BJ (cell line): ENCODE data around the gene FAM200A. TPM values are rescaled to one million over a fixed set of nuclear protein-coding genes. Genes with fewer than 3 reads are reported as not detected.
"Not testable (repeated sequence)": the region's sequence is repeated elsewhere in the genome, so short reads cannot be mapped to it uniquely, and the experiment has no call there.

ENCODE experiments used
- CTCF ChIA-PET: fragments of 350-600 bp; formaldehyde crosslinking; extraction: SDS; loops from one replicate; lab custom pipeline; 2021; ENCODE audit warnings: antibody characterized with exemption, inconsistent platforms; lab: Yijun Ruan, JAX
- POLR2A ChIA-PET: fragments of 300-600 bp; sonication (Branson Sonifier 250); formaldehyde crosslinking; extraction: SDS; loops from one replicate; lab custom pipeline; 2021; ENCODE audit warnings: antibody characterized with exemption; lab: Charles Lee
- DNase-seq: peaks from one replicate; pipeline ENCODE4 v3.0.0-alpha.2; 2011; ENCODE audit warnings: low read depth
- H3K27me3 ChIP-seq: 2 replicates; pipeline ENCODE4 v1.6.0; 2011; ENCODE audit warnings: low read length; ENCODE audit not compliant: control insufficient read depth, insufficient read depth
- H3K36me3 ChIP-seq: 2 replicates; pipeline ENCODE4 v1.5.1; 2011; ENCODE audit warnings: low read length; ENCODE audit not compliant: control insufficient read depth, insufficient read depth
- H3K4me3 ChIP-seq: 2 replicates; pipeline ENCODE4 v1.5.1; 2011; ENCODE audit warnings: low read depth, mild to moderate bottlenecking, control low read depth, low read length
- polyA plus RNA-seq: library from polyadenylated mRNA; depleted of rRNA; stranded (reverse); fragments of >200 nt; gene quantifications from 2 replicates; pipeline ENCODE4 v1.2.3, GENCODE V29; 2011
- TF ChIP-seq, protein P1 (sequence below): IDR thresholded peaks from 2 replicates; pipeline ENCODE4 v1.5.1; 2011; ENCODE audit warnings: low read depth, mild to moderate bottlenecking, control low read depth, inconsistent platforms, low read length, moderate library complexity; ENCODE audit not compliant: insufficient read depth

FAM200A gene
- polyA plus RNA-seq, 1 experiment = 3.8 TPM

DNA sequence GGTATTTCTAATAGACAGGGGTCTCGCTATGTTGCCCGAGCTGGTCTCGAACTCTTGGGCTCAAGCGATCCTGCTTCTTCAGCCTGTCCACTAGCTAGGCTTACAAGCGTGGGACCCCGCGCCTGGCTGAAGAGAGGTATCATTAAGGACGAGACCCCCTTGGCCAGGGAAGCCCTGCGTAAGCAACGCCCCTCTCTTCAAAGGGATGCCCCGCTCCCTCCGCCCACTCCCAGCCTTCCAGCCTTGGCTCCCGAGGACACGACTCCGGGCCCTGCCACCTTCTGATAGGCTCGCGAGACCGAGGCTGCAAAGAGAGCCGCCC, 47.7 kb downstream of the FAM200A start:
- TF ChIP-seq, protein P1, sequence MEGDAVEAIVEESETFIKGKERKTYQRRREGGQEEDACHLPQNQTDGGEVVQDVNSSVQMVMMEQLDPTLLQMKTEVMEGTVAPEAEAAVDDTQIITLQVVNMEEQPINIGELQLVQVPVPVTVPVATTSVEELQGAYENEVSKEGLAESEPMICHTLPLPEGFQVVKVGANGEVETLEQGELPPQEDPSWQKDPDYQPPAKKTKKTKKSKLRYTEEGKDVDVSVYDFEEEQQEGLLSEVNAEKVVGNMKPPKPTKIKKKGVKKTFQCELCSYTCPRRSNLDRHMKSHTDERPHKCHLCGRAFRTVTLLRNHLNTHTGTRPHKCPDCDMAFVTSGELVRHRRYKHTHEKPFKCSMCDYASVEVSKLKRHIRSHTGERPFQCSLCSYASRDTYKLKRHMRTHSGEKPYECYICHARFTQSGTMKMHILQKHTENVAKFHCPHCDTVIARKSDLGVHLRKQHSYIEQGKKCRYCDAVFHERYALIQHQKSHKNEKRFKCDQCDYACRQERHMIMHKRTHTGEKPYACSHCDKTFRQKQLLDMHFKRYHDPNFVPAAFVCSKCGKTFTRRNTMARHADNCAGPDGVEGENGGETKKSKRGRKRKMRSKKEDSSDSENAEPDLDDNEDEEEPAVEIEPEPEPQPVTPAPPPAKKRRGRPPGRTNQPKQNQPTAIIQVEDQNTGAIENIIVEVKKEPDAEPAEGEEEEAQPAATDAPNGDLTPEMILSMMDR = no peak
- ChIA-PET CTCF (interaction anchor here (0.6 kb wide), 1 partner anchor 29 kb away, joined by 3 read pairs; no protein-coding TSS in a partner anchor), POLR2A (interaction anchor here (0.6 kb wide), 1 partner anchor 12 kb away, joined by 9 read pairs; no protein-coding TSS in a partner anchor)
- Histone ChIP-seq H3K36me3 (no peaks in the 10 kb centered on the region; the same call in 1 of the 2 replicates), H3K27me3 (no peaks in the 10 kb centered on the region), H3K4me3 (peak overlapping the region; percentile 80)
- no peak for DNase-seq

DNA sequence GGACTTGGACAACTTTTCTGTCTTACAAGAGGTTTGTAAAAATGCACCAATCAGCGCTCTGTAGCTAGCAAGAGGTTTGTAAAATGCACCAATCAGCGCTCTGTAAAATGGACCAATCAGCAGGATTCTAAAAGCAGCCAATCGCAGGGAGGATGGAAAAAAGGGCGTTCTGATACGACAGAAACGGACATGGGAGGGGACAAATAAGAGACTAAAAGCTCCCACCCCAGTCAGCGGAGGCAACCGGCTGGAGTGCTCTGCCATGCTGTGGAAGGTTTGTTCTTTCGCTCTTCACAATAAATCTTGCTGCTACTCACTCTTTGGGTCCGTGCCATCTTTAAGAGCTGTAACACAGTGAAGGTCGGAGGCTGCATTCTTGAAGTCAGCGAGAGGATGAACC, 50.7 kb downstream of the FAM200A start:
- H3K27me3 ChIP-seq, H3K4me3 ChIP-seq, CTCF ChIA-PET, POLR2A ChIA-PET, DNase-seq, H3K36me3 ChIP-seq: not testable (repeated sequence)

DNA sequence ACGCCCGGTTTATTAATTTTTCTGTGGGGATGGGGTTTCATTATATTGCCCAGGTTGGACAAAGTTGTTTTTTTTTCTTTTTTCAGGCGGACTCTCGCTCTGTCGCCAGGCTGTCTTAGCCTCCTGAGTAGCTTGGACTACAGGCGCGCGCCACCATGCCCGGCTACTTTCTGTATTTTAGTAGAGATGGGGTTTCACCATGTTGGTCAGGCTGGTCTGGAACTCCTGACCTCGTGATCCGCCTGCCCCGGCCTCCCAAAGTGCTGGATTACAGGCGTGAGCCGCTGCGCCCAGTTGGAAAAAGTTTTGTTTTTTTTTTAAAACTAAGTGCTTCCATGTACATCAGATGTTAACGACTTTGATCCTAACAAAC, 51.3 kb downstream of the FAM200A start:
- peak overlapping the region; percentile 78 for H3K4me3 ChIP-seq

DNA sequence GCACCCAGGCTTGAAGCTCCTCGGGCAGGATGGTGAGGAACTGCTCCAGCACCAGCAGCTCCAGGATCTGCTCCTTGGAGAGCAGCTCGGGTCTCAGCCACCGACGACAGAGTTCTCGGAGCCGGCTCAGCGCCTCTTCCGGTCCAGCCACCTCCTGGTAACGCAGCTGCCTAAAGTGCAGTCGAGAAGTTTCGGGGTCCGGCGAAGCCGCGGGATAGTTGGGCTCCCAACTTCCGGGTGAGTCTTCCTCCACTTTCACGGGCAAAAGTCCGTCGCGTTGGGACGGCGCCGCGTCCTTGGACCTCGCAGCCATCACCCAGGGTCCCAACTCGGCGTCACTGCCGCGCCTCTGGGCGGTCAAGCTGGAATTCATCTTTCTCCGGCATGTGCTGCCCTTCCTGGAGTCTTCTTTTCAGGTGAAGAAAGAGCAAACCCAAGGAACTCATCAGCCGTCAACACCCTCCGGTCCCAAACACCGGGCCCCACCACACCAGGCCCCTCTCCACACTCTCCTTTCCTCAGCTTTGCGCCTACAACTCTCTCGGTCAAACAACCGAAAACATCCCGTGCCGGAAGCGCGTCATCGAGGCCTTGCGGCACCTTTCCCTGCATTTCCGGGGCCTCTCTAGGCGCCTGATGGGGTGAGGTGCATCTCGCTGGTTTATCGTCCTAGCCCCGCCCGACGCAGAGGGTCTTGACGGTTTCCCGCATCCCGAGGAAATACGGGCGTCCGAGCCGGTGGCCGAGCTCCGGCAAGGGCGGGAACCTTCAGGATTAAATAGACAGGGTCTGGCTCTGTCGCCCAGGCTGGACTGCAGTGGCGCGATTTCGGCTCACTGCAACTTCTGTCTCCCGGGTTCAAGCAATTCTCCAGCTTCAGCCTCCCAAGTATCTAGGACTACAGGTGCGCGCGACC, 51.9 kb downstream of the FAM200A start, which contains the start of gene ZNF394:
Gene ZNF394 (minus strand): TSS at position 561 of the 916 bp plus-strand sequence. CDS start 188 bp downstream, at position 373.
- POLR2A ChIA-PET = interaction anchor here (0.6 kb wide), 1 partner anchor 52 kb away, joined by 4 read pairs; the partner anchor contains the start of gene FAM200A
- H3K27me3 ChIP-seq = no peaks in the 10 kb centered on the region
- peaks cover 5% of the 10 kb centered on the region; the same call in 1 of the 2 replicates for H3K36me3 ChIP-seq
- CTCF ChIA-PET = no interaction called here
- TF ChIP-seq, protein P1 = no peak
- peak within 1 kb of the TSS; percentile 78 for H3K4me3 ChIP-seq
- DNase-seq = peak; percentile 51

More for the DNA sequence above, 51.3 kb downstream of the FAM200A start:
- Histone ChIP-seq H3K36me3 (peaks cover 3% of the 10 kb centered on the region; the same call in 1 of the 2 replicates), H3K27me3 (no peaks in the 10 kb centered on the region)
- CTCF ChIA-PET = no interaction called here
- TF ChIP-seq, protein P1 = no peak
- no peak for DNase-seq
- POLR2A ChIA-PET = no interaction called here

DNA sequence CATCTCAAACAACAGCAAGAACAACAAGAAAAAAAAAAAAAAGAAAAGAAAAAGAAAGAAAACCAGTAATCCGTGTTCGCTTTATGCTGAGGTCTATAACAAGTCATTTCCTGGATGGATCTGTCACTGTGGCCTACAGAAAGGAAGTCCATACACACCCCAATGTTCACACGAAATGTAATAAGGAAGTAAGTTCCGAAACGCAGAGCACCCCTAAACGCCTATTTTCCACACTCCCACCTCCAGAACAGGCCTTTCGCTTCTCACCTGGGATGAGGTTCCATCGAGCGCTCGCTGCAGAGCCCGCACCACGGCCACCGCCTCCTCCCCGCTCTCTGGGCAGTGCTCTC, 52.6 kb downstream of the FAM200A start:
- no peak for DNase-seq
- Histone ChIP-seq H3K36me3 (peaks cover 5% of the 10 kb centered on the region; the same call in 1 of the 2 replicates), H3K4me3 (peak overlapping the region; percentile 78), H3K27me3 (no peaks in the 10 kb centered on the region)
- ChIA-PET CTCF (no interaction called here), POLR2A (interaction anchor here (0.6 kb wide), 1 partner anchor 53 kb away, joined by 4 read pairs; the partner anchor contains the start of gene FAM200A)
- TF ChIP-seq, protein P1 = no peak
